Measurements from ENCODE around the gene NELL2.

NELL2 gene

DNA sequence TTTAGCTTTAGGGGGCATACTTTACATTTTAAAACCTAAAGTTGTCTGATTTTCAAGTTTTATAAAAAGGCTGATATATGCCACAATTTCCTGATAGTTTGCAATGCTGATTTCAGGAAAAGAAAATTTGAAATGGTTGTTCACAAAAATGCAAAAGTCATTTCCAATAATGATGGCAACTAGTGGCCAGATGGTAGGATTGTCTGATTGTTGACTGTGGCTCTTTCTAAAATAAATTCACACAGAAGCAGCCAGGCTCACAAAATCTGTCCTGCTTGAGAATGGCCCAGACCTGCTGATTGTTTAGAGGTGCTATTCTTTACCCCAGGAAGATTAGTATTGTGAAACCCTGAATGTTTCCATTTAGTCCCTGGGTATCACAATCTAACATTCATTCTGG, 220.3 kb downstream of the NELL2 start:
- no peak overlapping the region for H3K9ac ChIP-seq (ENCODE audit: low read depth, low read length, poor library complexity)
- H3K4me3 ChIP-seq (ENCODE audit: low read length in 2 of 2), result no peak overlapping the region
- peaks cover under 1 to 13% of the 10 kb centered on the region in 2 donors for H3K36me3 ChIP-seq (replicated peaks in 1 of 2; ENCODE audit: control insufficient read depth in 2 of 2, insufficient read depth in 2 of 2, low read length in 2 of 2)
- H3K23ac ChIP-seq (ENCODE audit: low read depth, low read length, poor library complexity), result no peak overlapping the region
- no peaks in the 10 kb centered on the region for H3K27me3 ChIP-seq (ENCODE audit: control insufficient read depth in 3 of 3, insufficient read depth in 3 of 3, low read depth in 1 of 3, low read length in 3 of 3)
- peak overlapping the region; percentile 34 for H3K27ac ChIP-seq (replicated peaks; ENCODE audit: low read length)
- no peak overlapping the region for H2BK12ac ChIP-seq (ENCODE audit: low read length)
- no peak overlapping the region for H2AFZ ChIP-seq (ENCODE audit: low read length)
- DNase-seq (ENCODE audit: low spot score), result no peak
- no peak overlapping the region for H4K8ac ChIP-seq (ENCODE audit: low read depth, low read length)
- no peaks in the 10 kb centered on the region for H3K79me1 ChIP-seq (ENCODE audit: low read depth, low read length)
- H3K4ac ChIP-seq (ENCODE audit: low read length), result no peak overlapping the region
- H2BK5ac ChIP-seq (ENCODE audit: low read length), result no peak overlapping the region
- H3K18ac ChIP-seq (ENCODE audit: low read length), result no peak overlapping the region
- no peak overlapping the region for H2AK5ac ChIP-seq (ENCODE audit: low read depth, low read length)
- no peak overlapping the region for H3K14ac ChIP-seq (ENCODE audit: low read length)
- no peak overlapping the region for H2BK15ac ChIP-seq (ENCODE audit: low read length)
- H3K4me2 ChIP-seq (ENCODE audit: insufficient read depth, low read length, poor library complexity, severe bottlenecking), result no peak overlapping the region
- H3K4me1 ChIP-seq (ENCODE audit: control insufficient read depth in 2 of 2, insufficient read depth in 1 of 2, low read depth in 1 of 2, low read length in 2 of 2), result peaks cover 17 to 34% of the 10 kb centered on the region in 2 donors
- no peak overlapping the region for H2BK120ac ChIP-seq (ENCODE audit: low read depth, low read length)
- H4K91ac ChIP-seq (ENCODE audit: low read depth, low read length, poor library complexity), result no peak overlapping the region
- peaks cover 0 to 11% of the 10 kb centered on the region in 2 donors for H3K9me3 ChIP-seq (replicated peaks in 1 of 2; ENCODE audit: control insufficient read depth in 2 of 2, insufficient read depth in 1 of 2, low read depth in 1 of 2, low read length in 2 of 2)

DNA sequence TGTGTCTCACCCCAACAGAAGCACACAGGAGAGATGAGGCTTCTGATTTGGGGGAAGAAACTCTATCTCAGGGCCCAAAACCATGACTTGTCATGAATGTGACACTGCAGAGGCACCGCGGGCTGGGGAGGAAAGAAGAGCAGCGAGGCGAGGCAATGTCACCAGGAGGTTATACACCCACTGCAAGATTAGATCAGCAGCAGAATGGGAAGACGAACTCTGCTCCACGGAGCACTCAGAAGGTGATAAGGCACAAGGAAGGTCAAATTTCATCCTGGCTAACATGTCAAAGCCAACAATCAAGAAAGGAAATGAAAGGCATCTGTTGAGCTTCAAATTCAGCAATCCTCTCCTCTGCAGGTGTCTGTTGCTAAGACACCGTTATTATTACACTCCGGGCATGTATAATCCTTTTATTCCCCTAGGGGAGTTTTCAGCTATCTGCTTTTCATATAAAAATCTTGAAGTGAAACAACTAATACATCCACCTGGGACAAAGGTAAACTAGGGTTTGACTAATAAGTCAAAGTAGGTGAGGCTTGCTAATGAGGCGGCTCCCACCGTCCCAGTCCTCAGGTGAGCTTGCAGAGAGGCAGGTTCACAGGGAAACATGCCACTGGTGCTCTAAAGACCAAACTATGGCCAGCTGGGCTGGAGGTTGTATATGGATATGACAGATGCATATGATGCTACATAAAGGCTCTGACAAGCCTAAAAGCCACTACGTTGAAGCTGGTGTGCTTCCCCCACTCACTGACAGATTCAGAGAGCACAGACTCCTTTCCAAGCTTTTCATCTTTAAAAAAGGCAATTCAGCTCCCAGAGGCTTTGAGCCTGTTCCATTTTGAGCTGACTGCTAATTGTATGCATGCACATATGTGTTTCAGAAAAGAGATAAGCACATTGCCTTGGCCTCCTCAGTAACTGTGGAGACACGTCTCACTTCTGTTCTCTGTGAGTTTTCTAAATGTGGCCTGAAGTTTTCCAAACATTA, 221.2 kb downstream of the NELL2 start:
- H3K4ac ChIP-seq (ENCODE audit: low read length), result peak overlapping the region; percentile 30
- WGBS, 2 donors (ENCODE audit: extremely low coverage in 2 of 2, insufficient read length in 2 of 2, insufficient replicate concordance in 1 of 2), result no CpG with 5 or more reads among the region's 12 CpGs

DNA sequence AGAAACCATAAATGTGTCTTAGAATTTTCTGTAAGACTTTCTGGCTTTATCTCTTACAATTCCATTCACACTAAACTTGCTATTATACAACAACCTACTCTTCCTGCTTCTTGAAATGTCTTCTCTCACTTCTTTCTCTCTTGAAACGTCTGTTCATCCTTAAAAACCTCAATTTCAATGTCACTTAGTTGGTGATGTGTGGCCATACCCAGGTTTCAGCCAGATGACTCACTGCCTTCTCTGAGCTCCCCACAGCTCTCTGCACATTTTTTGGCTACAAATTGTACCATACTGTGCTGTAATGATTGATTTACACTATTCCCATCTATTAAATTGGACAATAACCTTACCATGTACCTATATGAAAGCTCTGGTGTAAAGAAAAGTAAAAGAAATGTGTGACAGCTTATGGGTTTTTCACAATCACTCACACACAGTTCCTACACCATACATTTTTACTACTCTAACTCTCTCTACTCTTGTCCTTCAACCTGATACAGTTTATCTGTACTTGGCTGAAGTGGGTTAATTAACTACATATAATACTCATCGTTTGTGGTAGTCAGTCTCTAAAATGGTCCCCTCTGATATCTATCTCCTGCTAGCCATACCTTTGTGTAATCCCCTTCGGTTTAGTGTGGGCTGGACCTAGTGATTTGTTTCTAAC, 222.1 kb downstream of the NELL2 start:
- no peak overlapping the region for H3K9ac ChIP-seq (ENCODE audit: low read depth, low read length, poor library complexity)
- no peak overlapping the region for H2BK15ac ChIP-seq (ENCODE audit: low read length)
- H2BK12ac ChIP-seq (ENCODE audit: low read length), result no peak overlapping the region
- no peak for DNase-seq (ENCODE audit: low spot score)
- H2BK5ac ChIP-seq (ENCODE audit: low read length), result no peak overlapping the region
- H4K8ac ChIP-seq (ENCODE audit: low read depth, low read length), result no peak overlapping the region
- H3K9me3 ChIP-seq (replicated peaks in 1 of 2; ENCODE audit: control insufficient read depth in 2 of 2, insufficient read depth in 1 of 2, low read depth in 1 of 2, low read length in 2 of 2), result no peaks in the 10 kb centered on the region
- no peak overlapping the region for H3K23ac ChIP-seq (ENCODE audit: low read depth, low read length, poor library complexity)
- H3K4ac ChIP-seq (ENCODE audit: low read length), result no peak overlapping the region
- peaks cover 0 to 5% of the 10 kb centered on the region in 2 donors for H3K36me3 ChIP-seq (replicated peaks in 1 of 2; ENCODE audit: control insufficient read depth in 2 of 2, insufficient read depth in 2 of 2, low read length in 2 of 2)
- H3K27me3 ChIP-seq (ENCODE audit: control insufficient read depth in 3 of 3, insufficient read depth in 3 of 3, low read depth in 1 of 3, low read length in 3 of 3), result no peaks in the 10 kb centered on the region
- H3K18ac ChIP-seq (ENCODE audit: low read length), result no peak overlapping the region
- no peak overlapping the region for H2BK120ac ChIP-seq (ENCODE audit: low read depth, low read length)
- H3K4me3 ChIP-seq (ENCODE audit: low read length in 2 of 2), result no peak overlapping the region
- H2AFZ ChIP-seq (ENCODE audit: low read length), result no peak overlapping the region
- peak overlapping the region; percentile 27 for H3K27ac ChIP-seq (replicated peaks; ENCODE audit: low read length)
- no peak overlapping the region for H3K14ac ChIP-seq (ENCODE audit: low read length)
- WGBS, 2 donors (ENCODE audit: extremely low coverage in 2 of 2, insufficient read length in 2 of 2, insufficient replicate concordance in 1 of 2), result no CpG with 5 or more reads among the region's 3 CpGs
- no peak overlapping the region for H4K91ac ChIP-seq (ENCODE audit: low read depth, low read length, poor library complexity)
- H3K4me1 ChIP-seq (ENCODE audit: control insufficient read depth in 2 of 2, insufficient read depth in 1 of 2, low read depth in 1 of 2, low read length in 2 of 2), result peaks cover 17 to 34% of the 10 kb centered on the region in 2 donors
- H3K79me1 ChIP-seq (ENCODE audit: low read depth, low read length), result no peaks in the 10 kb centered on the region
- H3K4me2 ChIP-seq (ENCODE audit: insufficient read depth, low read length, poor library complexity, severe bottlenecking), result no peak overlapping the region
- H2AK5ac ChIP-seq (ENCODE audit: low read depth, low read length), result no peak overlapping the region

More for the DNA sequence above, 221.2 kb downstream of the NELL2 start:
- no peak for DNase-seq (ENCODE audit: low spot score)
- Histone ChIP-seq H3K27me3 (ENCODE audit: control insufficient read depth in 3 of 3, insufficient read depth in 3 of 3, low read depth in 1 of 3, low read length in 3 of 3) (no peaks in the 10 kb centered on the region), H3K4me3 (ENCODE audit: low read length in 2 of 2) (no peak overlapping the region), H3K9me3 (replicated peaks in 1 of 2; ENCODE audit: control insufficient read depth in 2 of 2, insufficient read depth in 1 of 2, low read depth in 1 of 2, low read length in 2 of 2) (peaks cover 0 to 3% of the 10 kb centered on the region in 2 donors), H3K79me1 (ENCODE audit: low read depth, low read length) (no peaks in the 10 kb centered on the region), H2AK5ac (ENCODE audit: low read depth, low read length) (peak overlapping the region; percentile 56), H3K36me3 (replicated peaks in 1 of 2; ENCODE audit: control insufficient read depth in 2 of 2, insufficient read depth in 2 of 2, low read length in 2 of 2) (peaks cover 0 to 6% of the 10 kb centered on the region in 2 donors), H2BK120ac (ENCODE audit: low read depth, low read length) (no peak overlapping the region), H2AFZ (ENCODE audit: low read length) (peak overlapping the region; percentile 9), H2BK12ac (ENCODE audit: low read length) (no peak overlapping the region), H3K4me1 (ENCODE audit: control insufficient read depth in 2 of 2, insufficient read depth in 1 of 2, low read depth in 1 of 2, low read length in 2 of 2) (peaks cover 17 to 34% of the 10 kb centered on the region in 2 donors), H3K4me2 (ENCODE audit: insufficient read depth, low read length, poor library complexity, severe bottlenecking) (no peak overlapping the region), H3K14ac (ENCODE audit: low read length) (peak overlapping the region; percentile 26), H3K18ac (ENCODE audit: low read length) (peak overlapping the region; percentile 50), H4K91ac (ENCODE audit: low read depth, low read length, poor library complexity) (peak overlapping the region; percentile 80), H3K23ac (ENCODE audit: low read depth, low read length, poor library complexity) (no peak overlapping the region), H3K9ac (ENCODE audit: low read depth, low read length, poor library complexity) (no peak overlapping the region), H3K27ac (replicated peaks; ENCODE audit: low read length) (peak overlapping the region; percentile 27), H2BK5ac (ENCODE audit: low read length) (no peak overlapping the region), H4K8ac (ENCODE audit: low read depth, low read length) (no peak overlapping the region), H2BK15ac (ENCODE audit: low read length) (no peak overlapping the region)

DNA sequence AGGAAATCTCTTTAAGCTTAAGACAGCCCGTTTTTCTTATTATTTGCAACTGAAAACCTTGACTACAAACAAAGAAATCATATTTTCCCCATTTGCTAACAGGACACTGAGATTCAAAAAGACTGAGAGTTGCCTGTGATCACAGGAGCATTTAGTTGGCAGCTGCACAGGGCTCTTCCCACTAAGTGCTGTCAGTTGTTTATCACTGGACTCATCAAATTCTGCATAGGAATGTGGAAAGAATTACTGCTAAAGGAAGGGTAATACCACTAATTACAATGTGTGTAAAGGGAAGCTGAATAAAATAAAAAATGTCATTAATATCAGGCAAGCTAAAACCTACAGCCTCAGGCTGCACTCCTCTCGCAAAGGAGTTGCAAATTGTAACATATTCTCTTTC, 226.4 kb downstream of the NELL2 start:
- no peak overlapping the region for H2AK5ac ChIP-seq (ENCODE audit: low read depth, low read length)
- no peaks in the 10 kb centered on the region for H3K36me3 ChIP-seq (replicated peaks in 1 of 2; ENCODE audit: control insufficient read depth in 2 of 2, insufficient read depth in 2 of 2, low read length in 2 of 2)
- H3K9ac ChIP-seq (ENCODE audit: low read depth, low read length, poor library complexity), result no peak overlapping the region
- no peak overlapping the region for H2BK12ac ChIP-seq (ENCODE audit: low read length)
- no peak overlapping the region for H3K4me2 ChIP-seq (ENCODE audit: insufficient read depth, low read length, poor library complexity, severe bottlenecking)
- no peak overlapping the region for H3K23ac ChIP-seq (ENCODE audit: low read depth, low read length, poor library complexity)
- no peak overlapping the region for H2BK5ac ChIP-seq (ENCODE audit: low read length)
- H3K4me3 ChIP-seq (ENCODE audit: low read length in 2 of 2), result no peak overlapping the region
- H2BK15ac ChIP-seq (ENCODE audit: low read length), result no peak overlapping the region
- no peak overlapping the region for H3K14ac ChIP-seq (ENCODE audit: low read length)
- no peak overlapping the region for H2AFZ ChIP-seq (ENCODE audit: low read length)
- H2BK120ac ChIP-seq (ENCODE audit: low read depth, low read length), result no peak overlapping the region
- H3K4me1 ChIP-seq (ENCODE audit: control insufficient read depth in 2 of 2, insufficient read depth in 1 of 2, low read depth in 1 of 2, low read length in 2 of 2), result peaks cover 5 to 17% of the 10 kb centered on the region in 2 donors
- H3K27me3 ChIP-seq (ENCODE audit: control insufficient read depth in 3 of 3, insufficient read depth in 3 of 3, low read depth in 1 of 3, low read length in 3 of 3), result no peaks in the 10 kb centered on the region
- no peak overlapping the region for H3K27ac ChIP-seq (replicated peaks; ENCODE audit: low read length)
- no CpG with 5 or more reads among the region's 2 CpGs for WGBS, 2 donors (ENCODE audit: extremely low coverage in 2 of 2, insufficient read length in 2 of 2, insufficient replicate concordance in 1 of 2)
- H3K79me1 ChIP-seq (ENCODE audit: low read depth, low read length), result no peaks in the 10 kb centered on the region
- no peaks in the 10 kb centered on the region for H3K9me3 ChIP-seq (replicated peaks in 1 of 2; ENCODE audit: control insufficient read depth in 2 of 2, insufficient read depth in 1 of 2, low read depth in 1 of 2, low read length in 2 of 2)
- H4K91ac ChIP-seq (ENCODE audit: low read depth, low read length, poor library complexity), result no peak overlapping the region
- H4K8ac ChIP-seq (ENCODE audit: low read depth, low read length), result no peak overlapping the region
- no peak overlapping the region for H3K18ac ChIP-seq (ENCODE audit: low read length)
- H3K4ac ChIP-seq (ENCODE audit: low read length), result no peak overlapping the region
- no peak for DNase-seq (ENCODE audit: low spot score)
